Ovary (tissue), 9 donors: ENCODE measurements around the gene LRP1B. TPM values are rescaled to one million over a fixed set of nuclear protein-coding genes. Genes with fewer than 3 reads are reported as not detected.

ENCODE experiments used
- DNase-seq, 5 donors: peaks; one replicate each; pipeline ENCODE4 v3.0.0-alpha.2; 2019 to 2020
- H3K27ac ChIP-seq, 2 donors: fragments of 200-600 bp; one replicate each; pipeline versions ENCODE4 v1.5.1 to v1.8.0; 2019 to 2022
- H3K27me3 ChIP-seq: fragments of 200-600 bp; one replicate; pipeline ENCODE4 v1.8.0; 2022
- H3K36me3 ChIP-seq: fragments of 200-600 bp; sonication (generic); one replicate; pipeline ENCODE4 v1.5.1; 2019
- H3K4me1 ChIP-seq: one replicate; pipeline ENCODE4 v1.8.1; 2013; ENCODE audit warnings: mild to moderate bottlenecking, moderate library complexity; ENCODE audit not compliant: insufficient read depth
- H3K4me3 ChIP-seq: fragments of 200-600 bp; sonication (generic); one replicate; pipeline ENCODE4 v1.5.1; 2017
- H3K9me3 ChIP-seq, 2 donors: fragments of 200-600 bp in 1 of 2; sonication (generic) in 1 of 2; one replicate each; pipeline versions ENCODE4 v1.5.1 to v1.8.1; 2013 to 2019; ENCODE audit warnings: mild to moderate bottlenecking in 1 of 2, moderate library complexity in 1 of 2
- CTCF ChIP-seq, 3 donors: fragments of 450-650 bp in 2 of 3; fragments of 200-600 bp in 1 of 3; IDR thresholded peaks; one replicate each; pipeline versions ENCODE4 v1.5.1 to v1.8.0; 2016 to 2022; ENCODE audit warnings: antibody characterized with exemption in 3 of 3, mild to moderate bottlenecking in 1 of 3
- EP300 ChIP-seq: sonication (generic); formaldehyde crosslinking; IDR thresholded peaks from one replicate; pipeline ENCODE4 v1.6.1; 2017; ENCODE audit warnings: antibody characterized with exemption
- POLR2A ChIP-seq: fragments of 450-650 bp; IDR thresholded peaks from one replicate; pipeline ENCODE4 v1.6.1; 2017; ENCODE audit warnings: antibody characterized with exemption, mild to moderate bottlenecking, moderate library complexity
- WGBS, 3 donors: extraction: QIAGEN DNeasy Blood & Tissue Kit in 1 of 3; methylation state at CpG; one replicate each; pipeline versions ENCODE4 v1.1.5 to v1.1.7; 2013 to 2017; 5-methylcytosine and 5-hydroxymethylcytosine counted together
- intact Hi-C, 4 donors: fragments of 100-400 bp; cut with DNase I; formaldehyde crosslinking; loops; one replicate each; pipeline versions ENCODE4 v1.11.0 to v1.15.1; 2022 to 2023
- polyA plus RNA-seq, 2 donors: library from polyadenylated mRNA; stranded (reverse); fragments of 200-250 nt in 1 of 2; fragments of 350-450 nt in 1 of 2; fragmentation: Illumina TruSeq in 1 of 2; extraction: RNeasy Lipid Tissue Mini Kit (QIAGEN cat#74804) in 1 of 2; gene quantifications; one replicate each; pipeline ENCODE4 v1.2.3, GENCODE V29; 2013 to 2014
- total RNA-seq, 7 donors: library from RNA; depleted of rRNA in 2 of 7; stranded (reverse); fragments of >200 nt in 2 of 7; fragmentation: NEBNext Ultra II Directional in 3 of 7; extraction: Animal tissue kit (Norgen Biotek cat#: 25700) in 3 of 7; gene quantifications; one replicate each; pipeline versions ENCODE4 v1.1.0 to v1.2.4, GENCODE V29; 2016 to 2023
- donor health status: DM: no; HTN: no; CAD: no; lungs with moderate emphysema.
- donor health status: DM: no; HTN: no; CAD: no.
- donor health status: Bipolar disorder and iron deficiency.
- donor health status: DM: yes; HTN: yes; CAD: no.
- donor health status: DM: no; HTN: no; CAD: no.
- donor health status: DM: yes; HTN: yes; CAD: no.

Gene LRP1B
- total and polyA plus RNA-seq, 9 donors: 0.08 to 2.6 (median 0.37) TPM

DNA sequence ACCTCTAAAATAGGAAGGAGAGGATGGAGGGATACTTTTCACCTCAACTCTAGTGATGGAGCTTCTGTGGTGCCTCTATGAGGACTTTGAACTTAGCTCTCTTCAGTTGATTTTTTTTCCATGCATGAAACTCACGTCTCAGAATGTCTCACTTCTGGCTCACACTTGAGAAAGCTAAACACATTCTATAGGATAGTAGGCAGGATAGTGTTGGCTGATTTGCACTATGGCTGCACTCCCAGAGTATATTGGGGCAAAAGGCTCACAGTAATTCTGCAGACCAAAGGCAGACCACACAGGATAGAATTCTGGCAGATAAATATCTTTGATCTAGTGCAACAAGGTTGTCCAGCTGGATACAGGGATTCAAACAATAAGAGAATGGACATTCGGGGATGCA is 1093.5 kb downstream of the LRP1B start:
- DNase-seq: no peak
- 77 to 79% (median 78%) methylated on average over 2 of the region's 2 CpGs for whole genome bisulfite sequencing, 3 donors
- Histone ChIP-seq H3K36me3 (no peaks in the 10 kb centered on the region), H3K27ac (no peak overlapping the region), H3K4me1 (no peaks in the 10 kb centered on the region), H3K9me3 (no peaks in the 10 kb centered on the region), H3K27me3 (no peaks in the 10 kb centered on the region), H3K4me3 (no peak overlapping the region)
- TF ChIP-seq EP300 (no peak), CTCF (IDR thresholded peaks at IDR 0.05) (no peak), POLR2A (no peak)
- intact Hi-C loops: no loop called here

DNA sequence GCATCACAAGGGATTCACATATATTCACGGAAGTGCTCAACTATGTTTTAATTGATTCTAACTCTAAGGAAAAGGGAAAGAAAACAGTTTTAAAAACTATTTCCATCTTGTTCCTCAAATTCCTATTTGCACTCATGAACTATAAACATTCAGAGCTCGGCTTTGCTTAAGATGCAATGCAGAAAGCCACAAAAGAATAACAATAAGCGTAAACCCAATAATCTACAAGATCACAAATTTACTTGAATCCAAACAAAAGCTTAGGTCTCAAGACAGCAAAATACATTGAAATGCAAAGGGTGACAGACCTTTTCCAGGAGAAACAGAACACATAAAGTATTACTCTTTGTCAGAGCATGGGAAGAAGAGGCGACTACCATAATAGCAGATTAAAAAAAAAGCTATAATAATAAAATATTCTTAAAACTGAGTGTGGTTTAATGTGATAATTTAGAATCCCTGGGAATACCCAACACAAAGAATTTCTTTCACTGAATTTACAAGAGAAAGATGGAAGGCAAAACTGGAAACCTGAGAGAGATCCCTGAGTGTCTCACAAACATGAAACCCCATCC is 1094.9 kb downstream of the LRP1B start:
- intact Hi-C loops: no loop called here
- TF ChIP-seq CTCF (IDR thresholded peaks at IDR 0.05) (no peak), EP300 (no peak), POLR2A (no peak)
- no peaks in the 10 kb centered on the region for H3K27me3 ChIP-seq
- DNase-seq: no peak
- H3K4me3 ChIP-seq: no peak overlapping the region
- WGBS, 3 donors: 26 to 47% (median 34%) methylated on average over 4 of the region's 4 CpGs
- H3K36me3 ChIP-seq: no peaks in the 10 kb centered on the region
- no peaks in the 10 kb centered on the region for H3K9me3 ChIP-seq
- no peaks in the 10 kb centered on the region for H3K4me1 ChIP-seq
- H3K27ac ChIP-seq: no peak overlapping the region

DNA sequence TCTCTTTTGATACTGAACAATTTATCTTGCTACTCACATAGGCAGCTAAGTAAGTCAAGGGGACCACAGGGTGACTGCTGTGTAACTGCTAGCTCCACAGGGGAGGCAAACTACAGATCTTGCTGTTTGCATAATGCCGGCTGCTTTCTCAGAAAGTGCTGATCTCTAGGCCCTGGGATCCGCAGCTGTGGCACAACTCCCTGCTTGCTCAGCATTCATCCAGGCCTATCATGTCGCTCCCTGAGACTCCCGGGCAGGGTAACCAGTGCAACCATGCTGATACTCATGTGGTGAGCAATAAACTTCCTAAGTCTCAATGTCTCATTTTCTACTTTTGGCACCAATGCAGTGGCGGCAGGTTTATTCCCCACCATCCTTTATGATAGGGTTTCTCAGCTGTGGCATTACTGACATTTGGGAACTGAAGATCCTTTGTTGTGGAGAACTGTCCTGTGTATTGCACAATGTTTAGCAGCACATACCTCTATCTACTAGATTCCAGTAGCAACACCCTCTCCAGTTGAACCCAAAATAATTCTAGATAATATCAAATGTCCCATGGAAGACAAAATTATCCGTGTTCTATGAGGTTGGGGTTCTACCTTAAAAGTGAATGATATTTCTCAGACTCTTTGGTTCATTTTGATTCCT is 1101.3 kb downstream of the LRP1B start:
- Histone ChIP-seq H3K4me3 (no peak overlapping the region), H3K4me1 (no peaks in the 10 kb centered on the region), H3K27me3 (no peaks in the 10 kb centered on the region), H3K27ac (no peak overlapping the region), H3K36me3 (no peaks in the 10 kb centered on the region), H3K9me3 (no peaks in the 10 kb centered on the region)
- DNase-seq: no peak
- TF ChIP-seq EP300: no peak
- TF ChIP-seq POLR2A: no peak
- no peak for TF ChIP-seq CTCF (IDR thresholded peaks at IDR 0.05)
- WGBS, 3 donors: 90 to 95% (median 93%) methylated on average over 6 of the region's 6 CpGs
- intact Hi-C loops: no loop called here

- intact Hi-C loops: no loop called here
- no peak for DNase-seq
- Histone ChIP-seq H3K36me3 (no peaks in the 10 kb centered on the region), H3K9me3 (no peaks in the 10 kb centered on the region), H3K27ac (no peak overlapping the region), H3K27me3 (no peaks in the 10 kb centered on the region), H3K4me1 (no peaks in the 10 kb centered on the region), H3K4me3 (no peak overlapping the region)
- no peak for TF ChIP-seq CTCF (IDR thresholded peaks at IDR 0.05)
- TF ChIP-seq POLR2A: no peak
- TF ChIP-seq EP300: no peak
- WGBS, 3 donors: 90 to 93% (median 90%) methylated on average over 1 of the region's 1 CpG
Observed at GRCh38 chr2:141027221-141027620, 1103.6 kb downstream of the LRP1B start.
